Measurements from ENCODE around the gene PBRM1. TPM values are rescaled to one million over a fixed set of nuclear protein-coding genes. Genes with fewer than 3 reads are reported as not detected.

The PBRM1 gene
- total RNA-seq, 1 donor from 2014 or later: 107 TPM

DNA sequence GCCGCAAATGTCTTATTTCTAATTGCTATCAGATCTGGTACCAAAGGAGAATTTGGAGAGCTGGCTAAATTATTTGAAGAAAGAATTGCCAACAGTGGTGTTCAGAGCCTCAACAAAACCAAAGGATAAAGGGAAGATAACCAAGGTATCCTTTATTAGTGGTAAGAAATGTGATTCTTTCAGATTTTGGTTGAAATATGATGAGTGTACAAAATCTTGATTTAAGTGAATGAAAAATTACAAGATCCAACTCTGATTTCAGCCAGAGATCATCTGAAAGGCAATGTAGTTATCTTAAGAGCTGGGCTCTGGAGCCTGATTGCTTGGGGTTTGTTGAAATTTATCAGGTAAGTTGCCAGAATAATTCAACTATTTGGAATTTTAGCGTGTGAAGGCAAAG, 4.8 kb upstream of the PBRM1 start:
- DNase-seq (ENCODE audit: low read depth, low spot score): no peak
- no peaks in the 10 kb centered on the region for H3K27me3 Mint-ChIP-seq (ENCODE audit: low read depth)
- H3K27ac Mint-ChIP-seq (ENCODE audit: unreplicated experiment): no peak overlapping the region
- peaks cover 35% of the 10 kb centered on the region for H3K36me3 Mint-ChIP-seq (ENCODE audit: low read depth)
- TF ChIP-seq, protein P1, sequence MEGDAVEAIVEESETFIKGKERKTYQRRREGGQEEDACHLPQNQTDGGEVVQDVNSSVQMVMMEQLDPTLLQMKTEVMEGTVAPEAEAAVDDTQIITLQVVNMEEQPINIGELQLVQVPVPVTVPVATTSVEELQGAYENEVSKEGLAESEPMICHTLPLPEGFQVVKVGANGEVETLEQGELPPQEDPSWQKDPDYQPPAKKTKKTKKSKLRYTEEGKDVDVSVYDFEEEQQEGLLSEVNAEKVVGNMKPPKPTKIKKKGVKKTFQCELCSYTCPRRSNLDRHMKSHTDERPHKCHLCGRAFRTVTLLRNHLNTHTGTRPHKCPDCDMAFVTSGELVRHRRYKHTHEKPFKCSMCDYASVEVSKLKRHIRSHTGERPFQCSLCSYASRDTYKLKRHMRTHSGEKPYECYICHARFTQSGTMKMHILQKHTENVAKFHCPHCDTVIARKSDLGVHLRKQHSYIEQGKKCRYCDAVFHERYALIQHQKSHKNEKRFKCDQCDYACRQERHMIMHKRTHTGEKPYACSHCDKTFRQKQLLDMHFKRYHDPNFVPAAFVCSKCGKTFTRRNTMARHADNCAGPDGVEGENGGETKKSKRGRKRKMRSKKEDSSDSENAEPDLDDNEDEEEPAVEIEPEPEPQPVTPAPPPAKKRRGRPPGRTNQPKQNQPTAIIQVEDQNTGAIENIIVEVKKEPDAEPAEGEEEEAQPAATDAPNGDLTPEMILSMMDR (conservative IDR thresholded peaks at IDR 0.05): no peak
- peak overlapping the region; percentile 75 for H3K4me3 Mint-ChIP-seq
- H3K9me3 Mint-ChIP-seq: no peaks in the 10 kb centered on the region
- peaks cover 26% of the 10 kb centered on the region for H3K4me1 Mint-ChIP-seq

DNA sequence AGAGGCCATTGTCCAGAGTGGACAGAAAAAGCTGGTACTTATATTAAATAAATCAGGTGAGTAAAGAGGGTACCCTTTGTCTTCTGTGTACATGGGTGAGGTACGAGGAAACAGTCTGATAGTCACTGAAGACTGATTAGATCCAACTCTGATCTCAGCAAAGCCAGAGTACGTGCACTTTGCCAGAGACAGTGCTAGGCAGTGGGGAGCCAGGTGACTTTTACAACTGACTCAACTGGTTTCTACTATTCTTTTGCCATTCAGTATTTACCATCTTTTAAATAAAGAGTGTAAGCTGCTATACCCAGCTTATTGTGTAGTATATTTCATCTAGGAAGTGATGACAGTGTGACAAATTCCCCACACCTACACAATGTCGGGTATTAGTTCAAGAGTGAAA, 3.4 kb upstream of the PBRM1 start:
- DNase-seq (ENCODE audit: low read depth, low spot score): no peak
- Mint-ChIP-seq H3K27ac (ENCODE audit: unreplicated experiment) (no peak overlapping the region), H3K36me3 (ENCODE audit: low read depth) (peaks cover 28% of the 10 kb centered on the region)

DNA sequence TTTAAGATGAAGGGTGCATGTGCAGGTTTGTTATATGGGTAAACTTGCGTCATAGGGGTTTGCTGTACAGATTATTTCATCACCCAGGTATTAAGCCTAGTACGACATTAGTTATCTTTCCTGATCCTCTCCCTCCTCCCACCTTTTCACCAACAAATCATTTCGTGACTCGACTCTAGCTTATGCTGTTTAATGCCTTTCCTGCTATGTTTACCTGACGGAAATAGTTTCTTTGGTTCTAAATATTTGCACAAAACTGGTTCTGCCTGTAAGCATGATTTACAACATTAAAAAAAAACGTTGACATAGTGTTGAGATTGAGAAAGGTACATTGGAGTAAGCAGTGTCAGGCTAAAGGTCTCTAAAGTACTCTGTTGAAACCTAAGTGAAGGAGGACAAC, 2.6 kb upstream of the PBRM1 start:
- H3K4me3 Mint-ChIP-seq: peak overlapping the region; percentile 98
- no peak for DNase-seq (ENCODE audit: low read depth, low spot score)
- H3K27me3 Mint-ChIP-seq (ENCODE audit: low read depth): no peaks in the 10 kb centered on the region
- TF ChIP-seq, protein P1 (conservative IDR thresholded peaks at IDR 0.05): no peak
- peaks cover 43% of the 10 kb centered on the region for H3K4me1 Mint-ChIP-seq
- no peaks in the 10 kb centered on the region for H3K9me3 Mint-ChIP-seq
- H3K36me3 Mint-ChIP-seq (ENCODE audit: low read depth): peaks cover 21% of the 10 kb centered on the region
- no peak overlapping the region for H3K27ac Mint-ChIP-seq (ENCODE audit: unreplicated experiment)

More for the DNA sequence above, 3.4 kb upstream of the PBRM1 start:
- Mint-ChIP-seq H3K4me1 (peaks cover 38% of the 10 kb centered on the region), H3K27me3 (ENCODE audit: low read depth) (no peaks in the 10 kb centered on the region), H3K9me3 (no peaks in the 10 kb centered on the region), H3K4me3 (peak overlapping the region; percentile 98)
- TF ChIP-seq, protein P1 (conservative IDR thresholded peaks at IDR 0.05): no peak

DNA sequence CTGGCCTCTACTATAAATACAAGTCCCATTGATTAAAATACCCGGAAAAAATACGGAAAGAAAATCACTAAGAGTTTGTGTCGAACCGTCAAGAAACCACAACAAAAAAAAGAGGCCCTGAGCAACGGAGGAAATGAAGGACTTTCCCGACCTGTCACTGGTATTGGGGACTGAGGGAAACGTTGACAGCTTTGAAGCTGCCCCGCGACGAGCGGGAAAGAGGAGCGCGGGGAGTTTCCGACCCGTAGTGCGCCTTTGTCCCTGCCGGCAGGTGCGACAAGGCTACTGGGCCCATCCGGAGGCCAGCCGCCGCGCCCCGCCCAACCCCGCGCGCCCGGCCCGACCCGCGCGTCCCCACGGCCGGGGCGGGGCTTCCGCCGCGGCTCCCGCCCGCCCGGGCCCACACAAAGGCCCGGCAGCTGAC, 416 bp downstream of the PBRM1 start:
- TF ChIP-seq, protein P1 (conservative IDR thresholded peaks at IDR 0.05): no peak
- Mint-ChIP-seq H3K9me3 (no peaks in the 10 kb centered on the region), H3K4me3 (peak overlapping the region; percentile 91), H3K4me1 (peaks cover 63% of the 10 kb centered on the region), H3K27ac (ENCODE audit: unreplicated experiment) (peak overlapping the region; percentile 90), H3K36me3 (ENCODE audit: low read depth) (peaks cover 13% of the 10 kb centered on the region), H3K27me3 (ENCODE audit: low read depth) (no peaks in the 10 kb centered on the region)
- DNase-seq (ENCODE audit: low read depth, low spot score): peak; percentile 66

DNA sequence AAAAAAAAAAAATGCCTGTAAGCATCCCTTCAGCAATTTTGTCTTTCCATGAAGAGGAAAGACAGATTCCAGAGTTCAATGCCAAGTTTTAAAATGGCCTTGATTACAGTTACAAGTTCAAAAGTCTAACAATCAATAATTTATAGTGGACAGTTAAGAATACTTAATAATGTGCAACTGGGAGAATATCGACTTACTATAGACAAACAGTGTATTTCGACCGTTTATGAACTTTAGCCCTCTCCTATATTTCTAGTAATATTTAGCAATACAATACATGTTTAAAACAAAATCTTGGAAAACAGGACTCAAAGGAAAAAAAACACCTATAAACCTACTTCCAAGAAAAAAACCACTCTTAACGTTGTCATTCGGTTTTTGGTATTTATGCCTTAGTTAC, 1.5 kb downstream of the PBRM1 start:
- DNase-seq (ENCODE audit: low read depth, low spot score): no peak
- H3K4me1 Mint-ChIP-seq: peaks cover 63% of the 10 kb centered on the region
- TF ChIP-seq, protein P1 (conservative IDR thresholded peaks at IDR 0.05): no peak
- H3K27me3 Mint-ChIP-seq (ENCODE audit: low read depth): no peaks in the 10 kb centered on the region
- peaks cover 15% of the 10 kb centered on the region for H3K36me3 Mint-ChIP-seq (ENCODE audit: low read depth)
- peak overlapping the region; percentile 91 for H3K4me3 Mint-ChIP-seq
- no peak overlapping the region for H3K27ac Mint-ChIP-seq (ENCODE audit: unreplicated experiment)
- H3K9me3 Mint-ChIP-seq: no peaks in the 10 kb centered on the region

DNA sequence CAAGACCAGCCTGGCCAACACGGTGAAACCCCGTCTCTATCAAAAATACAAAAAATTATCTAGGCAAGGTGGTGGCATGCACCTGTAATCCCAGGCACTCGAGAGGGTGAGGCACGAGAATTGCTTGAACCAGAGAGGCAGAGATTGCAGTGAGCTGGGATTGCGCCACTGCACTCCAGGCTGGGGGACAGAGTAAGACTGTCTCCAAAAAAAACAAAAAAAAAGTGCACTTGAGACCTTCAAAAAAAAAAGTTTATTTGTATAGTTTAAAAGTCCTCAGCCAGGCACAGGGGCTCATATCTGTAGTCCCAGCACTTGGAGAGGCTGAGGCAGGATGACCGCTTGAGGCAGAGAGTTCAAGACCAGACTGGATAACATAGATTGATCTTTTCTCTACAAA, 2.1 kb downstream of the PBRM1 start:
- H3K27ac Mint-ChIP-seq (ENCODE audit: unreplicated experiment): no peak overlapping the region
- peaks cover 15% of the 10 kb centered on the region for H3K36me3 Mint-ChIP-seq (ENCODE audit: low read depth)
- H3K9me3 Mint-ChIP-seq: no peaks in the 10 kb centered on the region
- TF ChIP-seq, protein P1 (conservative IDR thresholded peaks at IDR 0.05): no peak
- no peak for DNase-seq (ENCODE audit: low read depth, low spot score)
- no peaks in the 10 kb centered on the region for H3K27me3 Mint-ChIP-seq (ENCODE audit: low read depth)
- peak overlapping the region; percentile 91 for H3K4me3 Mint-ChIP-seq
- H3K4me1 Mint-ChIP-seq: peaks cover 59% of the 10 kb centered on the region
